Gastroesophageal sphincter (tissue), 2 donors: ENCODE data around the gene FBXO44.

Experiments used
- POLR2A ChIP-seq, 2 donors: fragments of 450-650 bp; IDR thresholded peaks; one replicate each; pipeline ENCODE4 v1.6.1; 2017; ENCODE audit warnings: antibody characterized with exemption in 2 of 2, mild to moderate bottlenecking in 2 of 2, moderate library complexity in 1 of 2
- POLR2AphosphoS5 ChIP-seq: sonication (generic); formaldehyde crosslinking; IDR thresholded peaks from one replicate; pipeline ENCODE4 v1.6.1; 2017; ENCODE audit warnings: antibody characterized with exemption

DNA sequence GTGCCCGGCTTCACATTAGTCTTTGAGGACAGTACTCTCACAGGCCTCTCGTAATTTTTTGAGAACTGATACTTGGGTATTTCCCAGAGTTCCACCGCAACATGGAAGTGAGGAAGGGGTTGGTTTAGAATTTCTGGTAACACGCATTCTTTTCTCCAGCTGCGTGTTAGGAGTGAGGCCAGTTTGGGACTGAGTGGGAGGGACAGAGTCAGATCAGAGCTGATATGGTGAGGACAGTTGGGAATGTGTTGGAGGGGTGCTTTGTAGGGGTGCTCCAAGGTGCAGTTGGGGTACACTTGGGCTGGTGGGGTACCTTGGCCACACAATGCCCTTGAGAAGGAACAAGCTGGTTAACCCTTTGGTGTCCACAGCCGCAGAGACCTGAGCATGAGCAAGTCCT lies 16.1 kb downstream of the FBXO44 start:
- TF ChIP-seq POLR2A (IDR thresholded peaks at IDR 0.05) (no peak), POLR2AphosphoS5 (no peak)
